OCI-LY1 (cell line): ENCODE results near the gene CFI.

Source experiments
- H2AFZ ChIP-seq: fragments of 200-600 bp; sonication (generic), shearing (Covaris generic); 2 replicates; pipeline ENCODE4 v1.6.0; 2014; ENCODE audit warnings: antibody characterized with exemption, mild to moderate bottlenecking, low read length
- H3F3A ChIP-seq: fragments of 200-600 bp; sonication (generic), shearing (Covaris generic); 2 replicates; pipeline ENCODE4 v1.6.0; 2014; ENCODE audit warnings: mild to moderate bottlenecking, antibody characterized with exemption, low read length, moderate library complexity; ENCODE audit not compliant: insufficient read depth
- H3K27ac ChIP-seq: fragments of 200-600 bp; sonication (generic); 2 replicates; pipeline ENCODE4 v1.5.1; 2014; ENCODE audit warnings: low read length, mixed run types, mild to moderate bottlenecking, low read depth; ENCODE audit not compliant: poor library complexity, severe bottlenecking
- H3K27me3 ChIP-seq: fragments of 200-600 bp; sonication (generic); 2 replicates; pipeline ENCODE4 v1.6.0; 2014; ENCODE audit warnings: antibody characterized with exemption, mild to moderate bottlenecking, low read length, moderate library complexity; ENCODE audit not compliant: insufficient read depth
- H3K36me3 ChIP-seq: fragments of 200-600 bp; sonication (generic); 2 replicates; pipeline ENCODE4 v1.6.1; 2014; ENCODE audit warnings: mild to moderate bottlenecking, antibody characterized with exemption, low read length, moderate library complexity, mixed read lengths; ENCODE audit not compliant: insufficient read depth
- H3K4me1 ChIP-seq: fragments of 200-600 bp; sonication (generic); 2 replicates; pipeline ENCODE4 v1.5.1; 2014; ENCODE audit warnings: mild to moderate bottlenecking, low read length, moderate library complexity; ENCODE audit not compliant: insufficient read depth, severe bottlenecking
- H3K4me2 ChIP-seq: fragments of 200-600 bp; sonication (generic), shearing (Covaris generic); 2 replicates; pipeline ENCODE4 v1.6.1; 2014; ENCODE audit warnings: low read length
- H3K4me3 ChIP-seq: fragments of 200-600 bp; sonication (generic); 2 replicates; pipeline ENCODE4 v1.5.1; 2014; ENCODE audit warnings: low read length, low read depth, mild to moderate bottlenecking, mixed read lengths; ENCODE audit not compliant: poor library complexity, severe bottlenecking
- H3K79me2 ChIP-seq: fragments of 200-600 bp; shearing (Covaris generic); 2 replicates; pipeline ENCODE4 v1.6.1; 2016; ENCODE audit warnings: mixed run types, low read length, mixed read lengths; ENCODE audit not compliant: insufficient read depth
- H3K9ac ChIP-seq: fragments of 200-600 bp; sonication (generic), shearing (Covaris generic); 2 replicates; pipeline ENCODE4 v1.6.1; 2014; ENCODE audit warnings: mild to moderate bottlenecking, low read length, mixed read lengths
- H3K9me2 ChIP-seq: fragments of 200-600 bp; sonication (generic), shearing (Covaris generic); 2 replicates; pipeline ENCODE4 v1.6.1; 2014; ENCODE audit warnings: low read depth, mild to moderate bottlenecking, low read length, mixed read lengths
- H3K9me3 ChIP-seq: fragments of 200-600 bp; shearing (Covaris generic); 2 replicates; pipeline ENCODE4 v1.6.1; 2014; ENCODE audit warnings: low read length, mixed read lengths
- H4K20me1 ChIP-seq: fragments of 200-600 bp; sonication (generic), shearing (Covaris generic); 2 replicates; pipeline ENCODE4 v1.6.0; 2016; ENCODE audit warnings: mild to moderate bottlenecking, low read length; ENCODE audit not compliant: insufficient read depth
- CTCF ChIP-seq: fragments of 200-600 bp; sonication (generic), shearing (Covaris generic); IDR thresholded peaks from 2 replicates; pipeline ENCODE4 v1.5.1; 2017; ENCODE audit warnings: mild to moderate bottlenecking, antibody characterized with exemption, low read length, moderate library complexity, mixed read lengths
- EZH2 ChIP-seq: fragments of 200-600 bp; sonication (generic), shearing (Covaris generic); IDR thresholded peaks from 2 replicates; pipeline ENCODE4 v1.8.0; 2017; ENCODE audit warnings: borderline replicate concordance, mixed run types, mild to moderate bottlenecking, antibody characterized with exemption, low read length, moderate library complexity, mixed read lengths

The CFI gene

GRCh38 chr4:109801099-109801789 is 555 bp downstream of the CFI start:
- Histone ChIP-seq H3K4me2 (no peak overlapping the region), H3K27me3 (no peaks in the 10 kb centered on the region), H4K20me1 (no peaks in the 10 kb centered on the region), H2AFZ (no peak overlapping the region), H3K36me3 (no peaks in the 10 kb centered on the region), H3K9ac (no peak overlapping the region), H3K27ac (no peak overlapping the region), H3K4me1 (no peaks in the 10 kb centered on the region), H3K9me3 (no peaks in the 10 kb centered on the region; the same call in 1 of the 2 replicates), H3K9me2 (no peaks in the 10 kb centered on the region), H3K79me2 (no peaks in the 10 kb centered on the region), H3K4me3 (no peak overlapping the region), H3F3A (no peaks in the 10 kb centered on the region)
- no peak for TF ChIP-seq CTCF
- no peak for TF ChIP-seq EZH2

- Histone ChIP-seq H3K4me2 (no peak overlapping the region), H3K4me3 (no peak overlapping the region), H3K9me3 (peaks cover 2% of the 10 kb centered on the region; the same call in 1 of the 2 replicates), H3K79me2 (no peaks in the 10 kb centered on the region), H3F3A (no peaks in the 10 kb centered on the region), H3K9ac (no peak overlapping the region), H3K4me1 (no peaks in the 10 kb centered on the region), H3K27ac (no peak overlapping the region), H3K36me3 (no peaks in the 10 kb centered on the region), H3K27me3 (no peaks in the 10 kb centered on the region), H2AFZ (no peak overlapping the region), H4K20me1 (no peaks in the 10 kb centered on the region), H3K9me2 (no peaks in the 10 kb centered on the region)
- TF ChIP-seq EZH2 (no peak), CTCF (no peak)
These were observed 2.9 kb downstream of the CFI start for GRCh38 chr4:109798866-109799265.

GRCh38 chr4:109795059-109795458 is 6.7 kb downstream of the CFI start:
- Histone ChIP-seq H2AFZ (no peak overlapping the region), H4K20me1 (no peaks in the 10 kb centered on the region), H3K4me3 (no peak overlapping the region), H3K9me2 (no peaks in the 10 kb centered on the region), H3K27me3 (no peaks in the 10 kb centered on the region), H3K27ac (no peak overlapping the region), H3K4me1 (no peaks in the 10 kb centered on the region), H3K9ac (no peak overlapping the region), H3K9me3 (peaks cover 2% of the 10 kb centered on the region; the same call in 1 of the 2 replicates), H3K36me3 (no peaks in the 10 kb centered on the region), H3K79me2 (no peaks in the 10 kb centered on the region), H3K4me2 (no peak overlapping the region), H3F3A (no peaks in the 10 kb centered on the region)
- TF ChIP-seq EZH2 (no peak), CTCF (no peak)
